GF-D8 (cell line): ENCODE measurements around the gene PLEKHA7.

Experiments
- DNase-seq: peaks from one replicate; lab custom pipeline; 2025; lab: John Stamatoyannopoulos, UW

The PLEKHA7 gene

GRCh38 chr11:16834384-16834783 is 179.8 kb downstream of the PLEKHA7 start:
- DNase-seq, result no peak

- DNase-seq, result no peak
Measured at GRCh38 chr11:16833026-16833425, 181.2 kb downstream of the PLEKHA7 start.

GRCh38 chr11:16832193-16832539 is 182.0 kb downstream of the PLEKHA7 start:
- no peak for DNase-seq

- DNase-seq, result no peak
Measured at GRCh38 chr11:16831316-16832192, 182.7 kb downstream of the PLEKHA7 start.

GRCh38 chr11:16827139-16827538 is 187.1 kb downstream of the PLEKHA7 start:
- no peak for DNase-seq

GRCh38 chr11:16825968-16826367 is 188.2 kb downstream of the PLEKHA7 start:
- no peak for DNase-seq

- DNase-seq, result no peak
Measured at GRCh38 chr11:16825101-16825500, 189.1 kb downstream of the PLEKHA7 start.

GRCh38 chr11:16820324-16821092 is 193.7 kb downstream of the PLEKHA7 start:
- DNase-seq, result no peak

- no peak for DNase-seq
Measured at GRCh38 chr11:16818284-16818683, 195.9 kb downstream of the PLEKHA7 start.

GRCh38 chr11:16817351-16817750 is 196.9 kb downstream of the PLEKHA7 start:
- DNase-seq, result no peak

GRCh38 chr11:16816358-16817270 is 197.6 kb downstream of the PLEKHA7 start:
- no peak for DNase-seq

GRCh38 chr11:16815047-16815767 is 199.0 kb downstream of the PLEKHA7 start:
- DNase-seq, result peak; percentile 17

GRCh38 chr11:16814410-16815046 is 199.7 kb downstream of the PLEKHA7 start:
- DNase-seq, result no peak

GRCh38 chr11:16813126-16813525 is 201.1 kb downstream of the PLEKHA7 start:
- no peak for DNase-seq

- no peak for DNase-seq
Measured at GRCh38 chr11:16812274-16812673, 201.9 kb downstream of the PLEKHA7 start.

GRCh38 chr11:16811136-16812020 is 202.8 kb downstream of the PLEKHA7 start:
- DNase-seq, result no peak

GRCh38 chr11:16809886-16810668 is 204.1 kb downstream of the PLEKHA7 start:
- no peak for DNase-seq

GRCh38 chr11:16807306-16807705 is 206.9 kb downstream of the PLEKHA7 start:
- no peak for DNase-seq

GRCh38 chr11:16806791-16807190 is 207.4 kb downstream of the PLEKHA7 start:
- DNase-seq, result no peak
